Epithelial cell of esophagus (primary cell): Measurements from ENCODE around the gene PARD6A.

Experiments
- DNase-seq: peaks from one replicate; pipeline ENCODE4 v3.0.0; 2010; ENCODE audit warnings: low read depth
- H3K4me3 ChIP-seq: 2 replicates; pipeline ENCODE4 v1.5.1; 2011; ENCODE audit warnings: mild to moderate bottlenecking, low read length, control low read depth
- TF ChIP-seq, protein P1 (sequence below): IDR thresholded peaks from 2 replicates; pipeline ENCODE4 v1.5.1; 2011; ENCODE audit warnings: low read depth, mild to moderate bottlenecking, low read length, control low read depth, inconsistent platforms; ENCODE audit not compliant: insufficient read depth; ENCODE audit errors: missing control alignments

The PARD6A gene

DNA sequence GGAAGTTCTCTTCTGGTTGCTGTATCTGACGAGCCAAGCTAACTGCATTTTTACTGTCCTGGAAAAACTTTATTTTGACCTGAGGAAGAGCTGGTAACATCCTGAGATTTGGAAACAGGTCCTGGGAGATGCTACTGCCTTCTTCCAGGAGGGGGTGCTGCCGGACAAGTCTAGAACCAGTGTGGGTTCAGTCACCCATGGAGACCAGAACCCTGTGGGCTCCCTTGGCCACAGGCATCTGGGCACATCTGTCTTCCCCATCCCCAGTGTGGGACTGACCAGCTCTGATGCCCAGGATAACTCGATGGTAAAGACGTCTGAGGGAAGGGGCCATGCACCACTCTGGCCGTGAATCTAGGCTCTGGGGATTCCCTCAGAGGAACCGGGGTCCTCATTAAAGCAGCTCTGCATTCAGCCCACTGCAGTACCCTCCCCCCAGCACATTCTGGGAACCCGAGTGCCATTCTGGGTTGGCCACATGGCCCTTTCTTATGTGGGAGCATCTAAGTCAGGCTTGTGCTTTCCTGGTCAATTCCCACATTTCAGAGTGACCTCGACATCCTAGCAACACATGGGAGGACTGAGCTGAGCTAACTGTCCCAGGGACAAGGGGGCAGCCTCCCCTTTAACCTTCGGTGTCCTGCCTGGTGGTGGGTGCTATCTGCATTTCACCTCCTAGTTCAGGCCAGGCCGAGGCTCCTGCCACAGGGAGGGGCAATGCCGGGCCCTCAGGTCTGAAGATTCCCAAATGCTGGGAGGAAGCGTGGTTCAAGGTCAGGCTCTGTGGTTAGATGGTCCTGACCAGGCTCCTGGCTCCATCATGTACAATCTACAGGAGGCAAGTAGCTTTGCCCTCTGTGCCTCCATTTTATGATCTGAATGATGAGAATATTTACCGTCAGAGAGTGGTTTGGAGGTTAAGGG lies 12.2 kb downstream of the PARD6A start:
- TF ChIP-seq, protein P1, sequence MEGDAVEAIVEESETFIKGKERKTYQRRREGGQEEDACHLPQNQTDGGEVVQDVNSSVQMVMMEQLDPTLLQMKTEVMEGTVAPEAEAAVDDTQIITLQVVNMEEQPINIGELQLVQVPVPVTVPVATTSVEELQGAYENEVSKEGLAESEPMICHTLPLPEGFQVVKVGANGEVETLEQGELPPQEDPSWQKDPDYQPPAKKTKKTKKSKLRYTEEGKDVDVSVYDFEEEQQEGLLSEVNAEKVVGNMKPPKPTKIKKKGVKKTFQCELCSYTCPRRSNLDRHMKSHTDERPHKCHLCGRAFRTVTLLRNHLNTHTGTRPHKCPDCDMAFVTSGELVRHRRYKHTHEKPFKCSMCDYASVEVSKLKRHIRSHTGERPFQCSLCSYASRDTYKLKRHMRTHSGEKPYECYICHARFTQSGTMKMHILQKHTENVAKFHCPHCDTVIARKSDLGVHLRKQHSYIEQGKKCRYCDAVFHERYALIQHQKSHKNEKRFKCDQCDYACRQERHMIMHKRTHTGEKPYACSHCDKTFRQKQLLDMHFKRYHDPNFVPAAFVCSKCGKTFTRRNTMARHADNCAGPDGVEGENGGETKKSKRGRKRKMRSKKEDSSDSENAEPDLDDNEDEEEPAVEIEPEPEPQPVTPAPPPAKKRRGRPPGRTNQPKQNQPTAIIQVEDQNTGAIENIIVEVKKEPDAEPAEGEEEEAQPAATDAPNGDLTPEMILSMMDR = peak; percentile 91
- H3K4me3 ChIP-seq = no peak overlapping the region
- DNase-seq = peak; percentile 64

DNA sequence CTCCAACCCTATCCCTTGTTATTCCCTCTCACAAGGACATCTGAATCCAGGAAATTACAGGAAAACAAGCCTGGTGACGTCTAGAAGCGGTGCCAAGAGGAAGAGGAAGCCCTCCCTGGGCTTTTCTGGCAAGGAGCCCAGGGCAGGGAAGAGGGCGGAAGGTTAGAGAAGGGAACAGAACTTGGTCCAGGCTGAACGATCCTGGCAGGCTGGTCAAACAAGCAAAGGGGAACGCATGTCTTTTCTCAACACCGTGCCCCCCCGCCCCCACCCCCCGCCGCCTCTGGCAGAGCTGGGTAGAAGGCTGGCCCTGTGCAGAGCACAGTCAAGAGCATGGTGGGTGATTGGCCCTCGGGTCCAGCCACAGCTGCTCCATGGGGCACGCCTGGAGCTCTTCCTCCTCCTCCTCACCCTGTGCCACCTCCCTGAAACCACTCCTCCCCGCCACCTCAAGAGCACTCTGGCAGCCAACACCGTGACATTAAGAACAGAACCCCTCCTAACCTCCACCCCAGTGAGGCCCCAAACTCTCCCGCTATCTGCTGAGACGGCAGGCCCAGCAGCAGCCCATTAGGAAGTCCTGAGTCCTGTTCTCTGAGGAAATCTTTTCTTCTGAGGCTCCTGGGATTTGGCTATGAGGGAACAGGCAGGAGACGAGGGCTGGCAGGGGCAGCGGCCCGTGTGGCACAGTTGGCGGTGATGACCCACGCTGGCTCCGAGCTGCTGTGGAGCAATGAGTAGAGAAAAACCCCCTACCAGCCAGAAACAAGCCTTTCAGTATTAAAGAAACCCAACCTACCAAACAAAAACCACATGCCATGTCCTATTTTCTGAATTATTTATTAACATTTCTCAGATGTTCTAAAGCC lies 13.2 kb downstream of the PARD6A start:
- TF ChIP-seq, protein P1 = no peak
- no peak overlapping the region for H3K4me3 ChIP-seq
- no peak for DNase-seq

DNA sequence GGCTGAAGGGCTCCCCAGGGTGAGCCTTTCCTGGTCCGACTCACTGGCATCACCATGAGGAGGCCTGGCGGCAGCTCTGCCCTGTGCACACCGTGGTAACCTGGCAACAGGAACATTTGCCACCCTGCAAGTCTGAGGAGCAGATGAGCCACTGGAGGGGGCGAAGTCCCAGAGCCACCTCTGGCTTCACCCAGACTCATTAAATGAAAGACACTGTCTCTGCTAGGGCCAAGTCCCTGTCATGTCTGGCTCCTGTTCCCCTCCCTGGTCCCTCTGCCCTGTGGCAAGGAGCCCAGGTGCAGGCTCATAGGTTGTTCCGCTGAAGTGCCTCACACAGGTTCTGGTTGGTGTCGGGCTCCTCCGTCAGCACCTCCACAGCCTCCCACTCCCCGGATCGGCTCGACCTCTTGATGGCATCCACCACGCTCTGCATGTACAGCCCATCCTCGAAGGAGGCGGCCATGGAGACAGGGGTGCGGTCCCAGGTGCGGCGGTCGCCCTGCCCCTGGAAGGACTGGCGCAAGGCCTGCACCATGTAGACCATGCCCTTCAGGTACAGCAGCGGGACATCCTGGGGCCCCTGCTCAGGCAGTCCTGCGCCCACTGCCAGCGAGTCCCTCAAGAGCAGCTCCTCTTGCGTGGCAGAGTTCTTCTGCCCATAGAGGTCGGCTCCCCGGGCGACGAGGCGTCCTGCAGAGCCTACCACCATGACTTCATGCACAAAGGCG lies 14.3 kb downstream of the PARD6A start:
- no peak for DNase-seq
- TF ChIP-seq, protein P1 = no peak
- no peak overlapping the region for H3K4me3 ChIP-seq

DNA sequence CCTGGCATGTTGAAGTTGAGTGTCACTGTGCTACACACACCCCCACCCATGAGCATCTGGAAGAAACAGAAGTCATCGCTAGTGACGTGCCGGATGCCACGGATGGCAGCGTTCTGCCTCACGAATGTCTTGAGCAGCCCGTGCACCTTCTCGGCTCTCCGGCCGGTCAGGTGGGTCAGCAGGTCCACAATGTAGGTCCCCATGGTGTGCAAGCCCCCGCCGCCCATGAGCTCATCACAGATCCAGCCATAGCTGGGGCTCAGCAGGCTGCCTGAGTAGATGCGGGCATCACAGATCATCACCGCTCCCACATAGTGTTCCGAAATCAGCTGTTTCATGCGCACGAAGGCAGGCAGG lies 14.8 kb downstream of the PARD6A start:
- no peak for DNase-seq
- no peak overlapping the region for H3K4me3 ChIP-seq
- TF ChIP-seq, protein P1 = no peak

DNA sequence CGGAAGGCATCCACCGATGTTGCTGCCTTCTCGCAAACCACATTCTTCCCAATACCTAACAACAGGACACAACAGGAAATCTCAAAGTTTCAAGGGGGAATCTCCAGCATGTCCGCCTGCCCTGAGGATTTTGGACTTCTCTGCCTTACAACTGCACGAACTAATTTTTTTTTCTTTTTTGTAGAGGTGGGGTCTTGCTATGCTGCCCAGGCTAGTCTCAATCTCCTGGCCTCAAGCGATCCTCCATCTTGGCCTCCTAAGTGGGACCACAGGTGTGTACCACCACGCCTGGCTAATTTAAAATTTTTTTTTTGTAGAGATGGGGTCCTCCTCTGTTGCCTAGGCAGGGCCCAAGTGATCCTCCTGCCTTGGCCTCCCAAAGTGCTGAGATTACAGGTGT lies 15.2 kb downstream of the PARD6A start:
- TF ChIP-seq, protein P1 = no peak
- H3K4me3 ChIP-seq = no peak overlapping the region

DNA sequence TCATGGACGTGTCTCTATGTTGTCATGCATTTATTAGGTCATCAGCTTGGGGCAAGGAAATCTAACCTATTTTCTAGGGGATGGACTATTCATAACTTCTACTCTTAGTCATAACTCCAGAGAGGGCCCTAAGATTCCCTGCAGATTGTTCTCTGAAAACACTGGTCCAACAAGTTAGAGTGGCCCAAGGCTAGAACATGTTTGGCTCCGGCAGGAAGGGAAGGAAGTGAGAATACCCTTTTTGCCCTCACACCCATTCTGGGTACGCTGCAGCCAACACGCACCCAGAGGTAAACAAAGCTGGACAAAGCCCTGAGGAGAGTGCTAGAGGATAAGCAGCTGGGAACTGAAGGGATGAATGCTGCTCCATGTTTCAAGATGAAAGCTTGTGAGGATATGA lies 15.8 kb downstream of the PARD6A start:
- no peak overlapping the region for H3K4me3 ChIP-seq
- DNase-seq = peak; percentile 85

More for the DNA sequence above, 15.2 kb downstream of the PARD6A start:
- no peak for DNase-seq

More for the DNA sequence above, 15.8 kb downstream of the PARD6A start:
- TF ChIP-seq, protein P1 = no peak
